Esophagus squamous epithelium (tissue), 5 donors: ENCODE results near the gene FOXK1. TPM values are rescaled to one million over a fixed set of nuclear protein-coding genes. Genes with fewer than 3 reads are reported as not detected.
A peak's percentile ranks its signal among the peaks of the same experiment; 100 is the strongest.

Experiments used
- DNase-seq: peaks from one replicate; lab custom pipeline; 2025; lab: John Stamatoyannopoulos, UW
- H3K27ac ChIP-seq, 4 donors: fragments of 200-600 bp; sonication (generic); one replicate each; pipeline ENCODE4 v1.5.1; 2016 to 2019; ENCODE audit warnings: mild to moderate bottlenecking in 1 of 4
- H3K27me3 ChIP-seq, 4 donors: fragments of 200-600 bp; sonication (generic); 1 replicate in 3 of 4; 2 replicates in 1 of 4; pipeline versions ENCODE4 v1.5.1 to v1.6.0; 2017 to 2021; ENCODE audit warnings: antibody characterized with exemption in 1 of 4
- H3K36me3 ChIP-seq, 3 donors: fragments of 200-600 bp; sonication (generic); one replicate each; pipeline ENCODE4 v1.5.1; 2016 to 2019
- H3K4me1 ChIP-seq, 3 donors: fragments of 200-600 bp; sonication (generic); one replicate each; pipeline ENCODE4 v1.5.1; 2017 to 2019
- H3K4me3 ChIP-seq, 4 donors: fragments of 200-600 bp; sonication (generic); 1 replicate in 3 of 4; 2 replicates in 1 of 4; pipeline ENCODE4 v1.5.1; 2016 to 2019; ENCODE audit warnings: mild to moderate bottlenecking in 2 of 4, moderate library complexity in 1 of 4
- H3K9me3 ChIP-seq, 3 donors: fragments of 200-600 bp; sonication (generic); one replicate each; pipeline ENCODE4 v1.5.1; 2016 to 2019
- POLR2A ChIP-seq, 4 donors: fragments of 450-650 bp; IDR thresholded peaks; one replicate each; pipeline ENCODE4 v1.6.1; 2017; ENCODE audit warnings: antibody characterized with exemption in 4 of 4, mild to moderate bottlenecking in 4 of 4, moderate library complexity in 3 of 4
- WGBS, 2 donors: methylation state at CpG; one replicate each; pipeline ENCODE4 v1.1.5; 2018; 5-methylcytosine and 5-hydroxymethylcytosine counted together
- intact Hi-C: fragments of 100-400 bp; cut with DNase I; formaldehyde crosslinking; loops from one replicate; pipeline ENCODE4 v1.15.0; 2022
- total RNA-seq, 4 donors: library from RNA; depleted of rRNA; stranded (reverse); fragments of >200 nt; gene quantifications; one replicate each; pipeline ENCODE4 v1.1.0, GENCODE V29; 2016
- TF ChIP-seq, protein P1 (sequence below), 6 experiments: fragments of 450-650 bp in 4 of 6; fragments of 200-600 bp in 2 of 6; sonication (generic) in 2 of 6; IDR thresholded peaks; one replicate each; pipeline ENCODE4 v1.5.1; 2016 to 2019; ENCODE audit warnings: antibody characterized with exemption in 6 of 6, mild to moderate bottlenecking in 4 of 6, moderate library complexity in 4 of 6
- donor health status: DM: yes; HTN: yes; CAD: no.

FOXK1 gene
- total RNA-seq, 4 donors from 2014 or later, result 11.9 to 25.7 (median 15.9) TPM

DNA sequence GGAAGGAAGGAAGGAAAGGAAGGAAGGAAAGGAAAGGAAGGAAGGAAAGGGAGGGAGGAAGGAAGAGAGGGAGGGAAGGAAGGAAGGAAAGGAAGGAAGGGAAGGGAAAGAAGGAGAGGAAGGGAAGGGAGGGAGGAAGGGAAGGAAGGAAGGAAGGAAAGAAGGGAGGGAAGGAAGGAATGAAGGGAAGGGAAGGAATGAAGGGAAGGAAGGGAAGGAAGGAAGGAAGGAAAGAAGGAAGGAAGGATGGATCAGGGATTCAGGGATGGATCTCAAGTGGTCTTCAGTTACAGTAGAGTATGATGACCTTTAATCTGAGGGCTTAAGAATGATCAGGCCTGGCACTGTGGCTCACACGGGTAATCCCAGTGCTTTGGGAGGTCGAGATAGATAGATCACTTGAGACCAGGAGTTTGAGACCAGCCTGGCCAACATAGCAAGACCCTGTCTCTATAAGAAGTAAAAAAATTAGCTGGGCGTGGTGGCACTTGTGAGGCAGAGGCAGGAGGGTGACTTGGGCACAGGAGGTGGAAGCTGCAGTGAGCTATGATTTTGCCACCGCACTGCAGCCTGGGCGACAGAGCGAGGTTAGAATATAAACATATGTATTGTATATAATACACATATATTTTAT, 760 bp upstream of the FOXK1 start:
- peaks cover 15 to 43% (median 21%) of the 10 kb centered on the region in 3 donors for H3K4me1 ChIP-seq
- H3K27me3 ChIP-seq, result no peaks in the 10 kb centered on the region
- DNase-seq, result no peak
- 68 to 74% methylated on average over 6 of the region's 6 CpGs for WGBS, 2 donors
- H3K9me3 ChIP-seq, result no peaks in the 10 kb centered on the region
- peak overlapping the region; percentile 79 to 97 (median 95) for H3K27ac ChIP-seq
- TF ChIP-seq, protein P1, sequence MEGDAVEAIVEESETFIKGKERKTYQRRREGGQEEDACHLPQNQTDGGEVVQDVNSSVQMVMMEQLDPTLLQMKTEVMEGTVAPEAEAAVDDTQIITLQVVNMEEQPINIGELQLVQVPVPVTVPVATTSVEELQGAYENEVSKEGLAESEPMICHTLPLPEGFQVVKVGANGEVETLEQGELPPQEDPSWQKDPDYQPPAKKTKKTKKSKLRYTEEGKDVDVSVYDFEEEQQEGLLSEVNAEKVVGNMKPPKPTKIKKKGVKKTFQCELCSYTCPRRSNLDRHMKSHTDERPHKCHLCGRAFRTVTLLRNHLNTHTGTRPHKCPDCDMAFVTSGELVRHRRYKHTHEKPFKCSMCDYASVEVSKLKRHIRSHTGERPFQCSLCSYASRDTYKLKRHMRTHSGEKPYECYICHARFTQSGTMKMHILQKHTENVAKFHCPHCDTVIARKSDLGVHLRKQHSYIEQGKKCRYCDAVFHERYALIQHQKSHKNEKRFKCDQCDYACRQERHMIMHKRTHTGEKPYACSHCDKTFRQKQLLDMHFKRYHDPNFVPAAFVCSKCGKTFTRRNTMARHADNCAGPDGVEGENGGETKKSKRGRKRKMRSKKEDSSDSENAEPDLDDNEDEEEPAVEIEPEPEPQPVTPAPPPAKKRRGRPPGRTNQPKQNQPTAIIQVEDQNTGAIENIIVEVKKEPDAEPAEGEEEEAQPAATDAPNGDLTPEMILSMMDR (IDR thresholded peaks at IDR 0.05), result no peak
- TF ChIP-seq POLR2A (IDR thresholded peaks at IDR 0.05), result no peak
- H3K4me3 ChIP-seq, result peak overlapping the region; percentile 37 to 95 (median 87)
- no peaks in the 10 kb centered on the region for H3K36me3 ChIP-seq
- intact Hi-C loops, result loop anchor here (5.0 kb wide), 1 partner anchor 71 kb away; no protein-coding TSS in a partner anchor

DNA sequence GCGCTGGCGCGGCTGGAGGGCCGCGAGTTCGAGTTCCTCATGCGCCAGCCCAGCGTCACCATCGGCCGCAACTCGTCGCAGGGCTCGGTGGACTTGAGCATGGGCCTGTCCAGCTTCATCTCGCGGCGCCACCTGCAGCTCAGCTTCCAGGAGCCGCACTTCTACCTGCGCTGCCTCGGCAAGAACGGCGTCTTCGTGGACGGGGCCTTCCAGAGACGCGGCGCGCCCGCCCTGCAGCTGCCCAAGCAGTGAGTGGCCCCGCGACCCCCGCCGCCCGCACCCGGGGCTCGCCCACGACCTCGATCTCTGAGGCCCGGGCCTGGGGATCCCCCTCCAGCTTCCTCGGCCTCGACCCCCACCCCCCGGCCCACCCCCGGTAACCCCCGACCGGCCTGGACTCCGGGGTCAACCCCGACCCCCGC, 537 bp downstream of the FOXK1 start:
- H3K9me3 ChIP-seq, result no peaks in the 10 kb centered on the region
- no CpG with 5 or more reads among the region's 47 CpGs for WGBS, 2 donors
- intact Hi-C loops, result loop anchor here (2.0 to 5.0 kb wide), 2 partner anchors 40 to 70 kb away; no protein-coding TSS in a partner anchor
- TF ChIP-seq, protein P1 (IDR thresholded peaks at IDR 0.05), result no peak
- TF ChIP-seq POLR2A (IDR thresholded peaks at IDR 0.05), result no peak
- H3K36me3 ChIP-seq, result no peaks in the 10 kb centered on the region
- peak overlapping the region; percentile 80 to 95 (median 87) for H3K4me3 ChIP-seq
- no peaks in the 10 kb centered on the region for H3K27me3 ChIP-seq
- peaks cover 21 to 56% (median 24%) of the 10 kb centered on the region in 3 donors for H3K4me1 ChIP-seq
- DNase-seq, result no peak
- H3K27ac ChIP-seq, result peak overlapping the region; percentile 95 to 98 (median 96)

DNA sequence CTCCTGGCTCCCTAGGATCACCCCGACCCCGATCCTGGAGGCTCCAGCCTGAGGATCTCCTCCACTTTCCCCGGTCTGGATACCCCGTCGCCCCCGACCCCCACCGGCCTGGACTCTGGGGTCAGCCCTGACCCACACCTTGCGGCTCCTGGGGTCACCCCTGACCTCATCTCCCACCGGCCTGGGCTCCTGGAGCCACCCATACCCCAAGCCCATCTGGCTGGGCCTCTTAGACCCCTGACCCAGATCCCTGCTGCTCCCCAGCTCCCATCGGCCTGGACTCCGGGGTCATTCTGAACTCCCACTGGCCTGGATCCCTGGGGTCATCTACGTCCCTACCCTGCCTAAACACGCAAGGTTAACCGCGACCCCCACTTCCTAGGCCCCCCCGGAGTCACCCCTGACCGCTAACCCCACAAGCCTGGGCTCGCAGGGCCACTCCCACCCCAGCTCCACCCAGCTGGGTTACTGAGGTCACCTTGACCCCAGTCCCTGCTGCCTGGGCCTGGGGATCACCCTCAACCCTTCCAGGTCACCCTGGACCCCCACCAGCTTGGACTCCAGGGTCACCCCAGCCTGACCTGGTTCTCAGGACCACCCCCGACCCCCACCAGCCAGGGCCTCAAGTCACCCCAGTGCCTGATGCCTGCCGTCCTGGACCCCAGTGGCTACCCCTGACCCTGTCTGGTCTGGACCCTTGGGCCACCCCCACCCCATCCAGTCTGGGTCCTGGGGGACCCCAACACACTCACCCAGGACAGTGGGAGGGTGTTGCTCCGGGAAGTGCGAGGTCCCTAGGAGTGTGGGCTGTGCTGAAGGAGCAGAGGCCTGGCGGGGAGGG, 1.2 kb downstream of the FOXK1 start:
- intact Hi-C loops, result loop anchor here (2.0 to 5.0 kb wide), 2 partner anchors 40 to 69 kb away; no protein-coding TSS in a partner anchor

DNA sequence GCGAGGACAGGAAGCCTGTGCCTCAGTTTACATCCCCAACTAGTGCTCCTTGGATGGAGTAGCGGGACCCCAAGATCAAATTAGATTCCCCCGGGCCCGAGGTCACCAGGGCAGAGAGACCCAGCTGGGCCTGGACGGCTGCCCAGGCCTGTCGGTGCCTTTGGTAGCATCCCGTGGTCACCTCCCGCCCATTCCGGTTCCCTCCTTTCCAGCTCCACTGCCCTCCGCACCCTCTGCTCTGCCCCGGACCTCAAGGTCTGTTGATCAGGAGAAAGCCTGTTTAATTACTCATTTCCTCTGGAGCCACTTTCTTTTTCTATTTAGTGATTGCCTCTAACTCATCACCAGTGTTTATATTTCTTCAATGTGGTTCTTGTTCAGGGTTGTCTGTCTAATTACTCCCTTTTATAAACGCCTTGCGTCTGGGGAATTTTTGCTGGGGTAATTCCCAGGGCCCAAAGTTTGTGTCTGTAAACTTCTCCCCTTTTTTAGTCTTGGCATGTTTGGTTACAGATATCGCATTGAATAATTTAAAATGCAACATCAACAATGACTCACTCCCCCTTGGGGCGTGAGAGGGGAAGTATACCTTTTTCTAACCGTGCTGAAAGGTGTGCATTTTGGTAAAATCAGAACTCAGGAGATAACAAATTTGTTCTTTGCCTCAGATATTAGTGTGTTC, 1.9 kb downstream of the FOXK1 start:
- no peaks in the 10 kb centered on the region for H3K9me3 ChIP-seq
- peaks cover 21 to 69% (median 24%) of the 10 kb centered on the region in 3 donors for H3K4me1 ChIP-seq
- DNase-seq, result no peak
- peak in 1 of 4 donors; percentile 18 for TF ChIP-seq POLR2A (IDR thresholded peaks at IDR 0.05)
- TF ChIP-seq, protein P1 (IDR thresholded peaks at IDR 0.05), result peak in 2 of 6 experiments; percentile 11 to 19
- H3K36me3 ChIP-seq, result no peaks in the 10 kb centered on the region
- no peaks in the 10 kb centered on the region for H3K27me3 ChIP-seq
- intact Hi-C loops, result loop anchor here (2.0 to 5.0 kb wide), 2 partner anchors 41 to 68 kb away; no protein-coding TSS in a partner anchor
- peak overlapping the region; percentile 95 to 98 (median 96) for H3K27ac ChIP-seq
- peak overlapping the region; percentile 80 to 95 (median 87) for H3K4me3 ChIP-seq
- 0% methylated on average over 15 to 16 of the region's 16 CpGs for WGBS, 2 donors

More for the DNA sequence above, 1.2 kb downstream of the FOXK1 start:
- no peak for TF ChIP-seq POLR2A (IDR thresholded peaks at IDR 0.05)
- TF ChIP-seq, protein P1 (IDR thresholded peaks at IDR 0.05), result no peak
- Histone ChIP-seq H3K27me3 (no peaks in the 10 kb centered on the region), H3K4me1 (peaks cover 21 to 61% (median 24%) of the 10 kb centered on the region in 3 donors), H3K27ac (peak overlapping the region; percentile 95 to 98 (median 96)), H3K4me3 (peak overlapping the region; percentile 80 to 95 (median 87)), H3K9me3 (no peaks in the 10 kb centered on the region), H3K36me3 (no peaks in the 10 kb centered on the region)
- no peak for DNase-seq
- 0 to 4% methylated on average over 6 to 7 of the region's 23 CpGs for WGBS, 2 donors
